ENCODE results near the gene TMEM125. TPM values are rescaled to one million over a fixed set of nuclear protein-coding genes. Genes with fewer than 3 reads are reported as not detected.
A peak's percentile ranks its signal among the peaks of the same experiment; 100 is the strongest.

The TMEM125 gene
- total RNA-seq, 4 donors from 2014 or later = 19.7 to 66.8 (median 51.2) TPM

DNA sequence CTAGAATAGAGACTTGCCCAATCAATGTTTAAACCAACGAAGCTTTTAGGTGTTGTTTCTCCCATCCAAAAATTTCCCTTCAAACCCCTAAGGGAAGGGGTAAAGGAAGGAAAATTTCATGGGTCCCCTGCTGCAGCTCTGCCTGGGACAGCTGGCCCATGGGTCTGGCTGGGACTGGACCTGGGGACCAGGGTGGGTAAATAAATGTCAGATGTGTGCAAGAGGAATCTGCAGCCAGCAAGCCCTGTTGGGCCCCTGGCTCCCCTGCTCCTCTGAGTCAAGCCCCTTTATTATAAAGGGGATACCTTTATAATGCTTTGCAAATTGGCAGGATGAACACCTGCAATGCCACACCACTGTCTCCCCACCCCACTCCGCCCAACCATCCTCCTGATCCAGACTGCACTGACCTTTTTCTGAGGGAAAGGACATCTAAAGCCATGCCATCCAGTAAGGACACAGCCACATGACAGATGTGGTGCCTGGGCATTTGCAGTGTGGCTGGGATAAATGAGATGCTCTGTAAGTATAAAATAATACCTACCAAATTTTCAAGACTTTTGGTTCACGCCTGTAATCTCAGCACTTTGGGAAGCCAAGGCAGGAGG, 1.9 kb upstream of the TMEM125 start:
- Histone ChIP-seq H3K27ac (no peak overlapping the region), H3K4me3 (no peak overlapping the region), H3K9me3 (no peaks in the 10 kb centered on the region), H3K4me1 (peaks cover 0 to 20% (median 15%) of the 10 kb centered on the region in 4 donors), H3K27me3 (no peaks in the 10 kb centered on the region), H3K36me3 (no peaks in the 10 kb centered on the region)
- no peak for DNase-seq
- 79 to 92% methylated on average over 2 to 3 of the region's 3 CpGs for WGBS, 2 donors (ENCODE audit: low coverage in 1 of 2)
- TF ChIP-seq POLR2A (IDR thresholded peaks at IDR 0.05) (no peak), POLR2AphosphoS5 (IDR thresholded peaks at IDR 0.05) (no peak), EP300 (IDR thresholded peaks at IDR 0.05; ENCODE audit: low read depth) (no peak)
- TF ChIP-seq, protein P1, sequence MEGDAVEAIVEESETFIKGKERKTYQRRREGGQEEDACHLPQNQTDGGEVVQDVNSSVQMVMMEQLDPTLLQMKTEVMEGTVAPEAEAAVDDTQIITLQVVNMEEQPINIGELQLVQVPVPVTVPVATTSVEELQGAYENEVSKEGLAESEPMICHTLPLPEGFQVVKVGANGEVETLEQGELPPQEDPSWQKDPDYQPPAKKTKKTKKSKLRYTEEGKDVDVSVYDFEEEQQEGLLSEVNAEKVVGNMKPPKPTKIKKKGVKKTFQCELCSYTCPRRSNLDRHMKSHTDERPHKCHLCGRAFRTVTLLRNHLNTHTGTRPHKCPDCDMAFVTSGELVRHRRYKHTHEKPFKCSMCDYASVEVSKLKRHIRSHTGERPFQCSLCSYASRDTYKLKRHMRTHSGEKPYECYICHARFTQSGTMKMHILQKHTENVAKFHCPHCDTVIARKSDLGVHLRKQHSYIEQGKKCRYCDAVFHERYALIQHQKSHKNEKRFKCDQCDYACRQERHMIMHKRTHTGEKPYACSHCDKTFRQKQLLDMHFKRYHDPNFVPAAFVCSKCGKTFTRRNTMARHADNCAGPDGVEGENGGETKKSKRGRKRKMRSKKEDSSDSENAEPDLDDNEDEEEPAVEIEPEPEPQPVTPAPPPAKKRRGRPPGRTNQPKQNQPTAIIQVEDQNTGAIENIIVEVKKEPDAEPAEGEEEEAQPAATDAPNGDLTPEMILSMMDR (IDR thresholded peaks at IDR 0.05) = no peak
- in situ Hi-C loops (cut with MboI; ENCODE audit: low pct_ligation_motif_present in 1 of 4, low pct_unique_long_range_greater_than_20kb in 1 of 4, low sequenced_read_pairs in 3 of 4) (no loop called here), intact Hi-C loops (cut with DNase I; ENCODE audit: low total_unique reads) (no loop called here)

DNA sequence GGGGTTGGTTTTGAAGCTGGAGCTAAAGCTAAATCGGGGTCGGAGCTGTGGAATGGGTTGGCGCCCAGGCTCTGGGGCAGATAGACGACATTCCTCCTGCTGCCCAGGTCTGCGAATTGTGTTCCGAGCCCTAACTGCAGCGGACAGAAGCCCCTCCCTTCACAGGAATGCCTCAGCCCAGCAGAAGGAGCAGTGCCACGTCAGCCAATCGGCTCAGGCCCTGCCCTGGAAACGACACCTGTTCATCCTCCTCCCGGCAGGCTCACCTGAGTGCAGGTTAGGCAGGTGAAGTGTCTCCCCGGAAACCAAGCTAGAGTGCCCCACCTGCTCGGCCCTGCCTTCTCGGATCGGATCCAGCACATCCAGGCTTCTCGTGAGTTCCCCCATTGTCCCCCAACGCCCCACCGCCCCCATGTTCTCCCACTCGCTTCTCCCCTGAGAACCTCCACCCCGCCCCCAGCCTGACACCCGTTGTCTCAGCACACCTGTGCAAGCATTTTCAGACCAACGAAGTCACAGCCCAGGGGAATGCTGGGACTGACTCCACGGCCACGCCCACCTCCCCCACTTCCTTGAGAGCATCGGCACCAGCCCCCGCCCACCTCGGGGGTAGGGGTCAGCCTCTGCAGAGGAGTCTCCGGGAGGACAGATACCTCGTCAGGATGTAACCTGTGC, 775 bp downstream of the TMEM125 start:
- peak; percentile 86 for TF ChIP-seq POLR2A (IDR thresholded peaks at IDR 0.05)
- TF ChIP-seq, protein P1 (IDR thresholded peaks at IDR 0.05) = no peak
- peak; percentile 75 to 90 (median 89) for TF ChIP-seq POLR2AphosphoS5 (IDR thresholded peaks at IDR 0.05)
- DNase-seq = peak; percentile 92
- Histone ChIP-seq H3K4me3 (peak overlapping the region in 3 of 4 donors; percentile 22 to 36 (median 23)), H3K36me3 (no peaks in the 10 kb centered on the region), H3K9me3 (no peaks in the 10 kb centered on the region), H3K27me3 (no peaks in the 10 kb centered on the region), H3K27ac (peak overlapping the region; percentile 82 to 89 (median 87)), H3K4me1 (peaks cover 0 to 30% (median 19%) of the 10 kb centered on the region in 4 donors)
- in situ Hi-C loops (cut with MboI; ENCODE audit: low pct_ligation_motif_present in 1 of 4, low pct_unique_long_range_greater_than_20kb in 1 of 4, low sequenced_read_pairs in 3 of 4) = no loop called here
- intact Hi-C loops (cut with DNase I; ENCODE audit: low total_unique reads) = no loop called here
- 6% methylated on average over 20 of the region's 29 CpGs; no CpG with 5 or more reads in 1 of the 2 donors for WGBS, 2 donors (ENCODE audit: low coverage in 1 of 2)

DNA sequence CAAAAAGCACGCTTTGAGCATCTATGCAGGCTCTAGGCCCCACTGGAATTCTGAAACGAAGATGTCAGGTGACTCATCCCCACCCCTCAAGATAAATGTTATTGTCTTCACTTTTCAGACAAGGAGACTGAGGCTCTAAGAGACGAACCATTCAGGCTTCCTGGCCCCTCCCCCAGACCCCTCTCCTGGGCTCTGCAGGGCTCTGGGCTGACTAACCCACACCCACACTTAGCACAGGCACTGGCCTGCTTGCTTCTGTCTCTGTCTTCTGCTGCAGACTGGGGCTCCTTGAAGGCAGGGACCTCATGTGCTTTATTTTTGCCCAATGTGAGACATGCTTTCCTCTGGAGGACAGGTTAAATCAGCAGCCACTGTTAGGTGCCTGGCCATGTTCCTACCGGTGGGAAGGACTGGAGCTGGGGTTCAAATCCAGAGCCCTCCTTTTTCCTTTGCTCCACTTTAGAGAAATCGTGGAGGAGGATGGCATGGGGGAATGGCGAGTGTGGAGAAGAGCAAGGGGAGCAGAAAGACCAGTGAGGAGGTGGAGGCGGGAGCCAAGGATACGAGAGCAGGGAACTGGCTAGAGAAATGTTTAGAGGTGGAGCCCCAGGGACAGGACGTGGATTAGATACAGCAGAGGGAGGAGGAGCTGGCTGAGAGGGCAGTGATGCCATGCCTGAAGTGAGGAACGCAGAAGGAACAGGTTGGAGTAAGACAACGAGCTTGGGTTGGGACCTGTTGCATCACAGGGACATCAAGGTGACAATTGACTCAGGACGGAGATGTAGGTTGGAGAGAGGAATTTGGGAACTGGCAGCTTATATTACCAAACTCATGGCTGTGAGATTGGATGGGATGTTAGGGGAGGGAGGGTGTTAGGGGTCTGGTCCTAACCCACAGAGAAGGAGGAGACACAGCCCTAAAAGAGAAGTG, 1.7 kb downstream of the TMEM125 start:
- peaks cover 0 to 30% (median 19%) of the 10 kb centered on the region in 4 donors for H3K4me1 ChIP-seq
- in situ Hi-C loops (cut with MboI; ENCODE audit: low pct_ligation_motif_present in 1 of 4, low pct_unique_long_range_greater_than_20kb in 1 of 4, low sequenced_read_pairs in 3 of 4) = no loop called here
- DNase-seq = no peak
- H3K36me3 ChIP-seq = no peaks in the 10 kb centered on the region
- WGBS, 2 donors (ENCODE audit: low coverage in 1 of 2) = 57 to 73% methylated on average over 8 to 12 of the region's 12 CpGs
- peak overlapping the region; percentile 82 to 89 (median 87) for H3K27ac ChIP-seq
- peak overlapping the region in 3 of 4 donors; percentile 22 to 36 (median 23) for H3K4me3 ChIP-seq
- TF ChIP-seq, protein P1 (IDR thresholded peaks at IDR 0.05) = no peak
- TF ChIP-seq EP300 (IDR thresholded peaks at IDR 0.05; ENCODE audit: low read depth) (no peak), POLR2AphosphoS5 (IDR thresholded peaks at IDR 0.05) (no peak), POLR2A (IDR thresholded peaks at IDR 0.05) (no peak)
- no peaks in the 10 kb centered on the region for H3K9me3 ChIP-seq
- H3K27me3 ChIP-seq = no peaks in the 10 kb centered on the region
- intact Hi-C loops (cut with DNase I; ENCODE audit: low total_unique reads) = no loop called here

DNA sequence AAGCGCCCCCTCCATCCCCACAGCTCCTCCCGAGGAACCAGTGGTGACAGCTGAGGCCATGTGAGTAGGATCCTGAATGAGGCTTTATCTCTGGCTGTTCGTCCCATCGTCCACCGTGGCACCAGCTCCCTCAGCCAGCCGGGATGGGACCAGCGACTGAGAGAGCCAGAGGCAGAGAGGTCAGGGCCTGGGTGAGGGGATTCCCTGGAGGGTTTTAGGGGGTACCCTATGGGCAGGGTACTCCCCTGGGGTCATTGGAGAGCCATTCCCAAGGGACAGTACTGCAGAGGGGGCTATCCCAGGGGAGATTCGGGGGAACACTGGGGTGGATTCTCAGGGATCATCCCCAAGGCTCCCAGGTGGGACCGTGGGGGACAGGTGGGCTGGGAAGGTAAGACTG, 2.4 kb downstream of the TMEM125 start:
- intact Hi-C loops (cut with DNase I; ENCODE audit: low total_unique reads) (no loop called here), in situ Hi-C loops (cut with MboI; ENCODE audit: low pct_ligation_motif_present in 1 of 4, low pct_unique_long_range_greater_than_20kb in 1 of 4, low sequenced_read_pairs in 3 of 4) (no loop called here)
- Histone ChIP-seq H3K27me3 (no peaks in the 10 kb centered on the region), H3K27ac (no peak overlapping the region), H3K4me1 (peaks cover 0 to 30% (median 19%) of the 10 kb centered on the region in 4 donors), H3K4me3 (no peak overlapping the region), H3K9me3 (no peaks in the 10 kb centered on the region), H3K36me3 (no peaks in the 10 kb centered on the region)
- TF ChIP-seq POLR2AphosphoS5 (IDR thresholded peaks at IDR 0.05) (no peak), EP300 (IDR thresholded peaks at IDR 0.05; ENCODE audit: low read depth) (no peak)
- TF ChIP-seq, protein P1 (IDR thresholded peaks at IDR 0.05) = no peak
- WGBS, 2 donors (ENCODE audit: low coverage in 1 of 2) = 76% methylated on average over 9 of the region's 9 CpGs; no CpG with 5 or more reads in 1 of the 2 donors
- no peak for DNase-seq

Data from transverse colon (tissue), 4 donors.